Activated CD4-positive, CD25-positive, alpha-beta regulatory T cell treated with anti-CD3 and anti-CD28 coated beads, Interleukin-2, amount 50 U/mL, for 24 hours (primary cell): ENCODE data around the gene AP1M2.
"Not testable (repeated sequence)": the region's sequence is repeated elsewhere in the genome, so short reads cannot be mapped to it uniquely, and the experiment has no call there.

Experiments used
- ATAC-seq, 2 donors: fragments of 150-1000 bp; cut with Tn5 transposase; one replicate each; pipeline ENCODE4 v1.10.0; 2021; ENCODE audit warnings: mild to moderate bottlenecking in 1 of 2, moderate library complexity in 1 of 2

Gene AP1M2

GRCh38 chr19:10562609-10563008 lies 24.5 kb downstream of the AP1M2 start:
- ATAC-seq, result no peak

- no peak for ATAC-seq
These were observed 27.0 kb downstream of the AP1M2 start for GRCh38 chr19:10560154-10560553.

GRCh38 chr19:10557603-10558197 lies 29.4 kb downstream of the AP1M2 start:
- no peak for ATAC-seq

- ATAC-seq, result no peak
These were observed 31.5 kb downstream of the AP1M2 start for GRCh38 chr19:10555610-10555973.

DNA sequence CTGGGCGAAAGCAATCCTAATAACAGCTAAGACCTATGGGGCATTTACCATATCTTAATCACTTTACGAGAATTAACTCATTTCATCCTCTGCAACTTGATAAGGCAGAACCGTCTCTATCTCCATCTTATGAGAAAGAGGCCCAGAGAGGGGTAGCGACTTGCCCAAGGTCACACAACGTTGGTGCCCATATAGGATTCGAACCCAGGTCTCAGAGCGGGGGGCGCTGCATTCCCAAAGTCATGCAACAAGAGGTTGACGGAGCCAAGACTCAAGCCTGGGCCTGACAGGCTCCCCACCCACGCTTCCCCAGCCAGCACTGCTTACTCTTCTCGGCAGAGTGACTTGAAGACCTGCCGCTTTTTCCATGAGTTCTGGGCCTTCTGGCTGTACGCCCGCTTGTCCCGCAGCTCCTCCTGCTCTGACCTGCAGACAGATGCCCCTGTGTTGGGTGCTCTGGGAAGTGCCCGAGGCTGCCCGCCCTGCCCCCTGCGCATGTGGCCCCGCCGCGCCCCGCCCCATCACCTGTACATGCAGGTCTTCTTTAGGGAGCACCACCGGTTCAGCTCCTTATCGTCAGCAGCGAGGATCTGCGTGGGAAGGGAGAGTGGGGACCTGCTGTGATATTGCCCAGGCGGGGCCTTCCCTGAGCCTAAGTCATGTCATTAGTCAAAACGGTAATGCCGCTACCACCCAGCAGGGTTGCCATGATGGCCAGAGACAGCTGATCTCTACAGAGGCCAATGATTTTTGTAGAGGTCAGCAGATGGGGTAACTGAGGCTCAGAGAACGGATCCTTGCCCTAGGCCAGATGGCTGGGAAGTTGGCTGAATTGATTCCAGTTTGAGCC lies 32.1 kb downstream of the AP1M2 start:
- no peak for ATAC-seq

GRCh38 chr19:10553943-10554381 lies 33.1 kb downstream of the AP1M2 start:
- peak; percentile 51 to 60 for ATAC-seq

DNA sequence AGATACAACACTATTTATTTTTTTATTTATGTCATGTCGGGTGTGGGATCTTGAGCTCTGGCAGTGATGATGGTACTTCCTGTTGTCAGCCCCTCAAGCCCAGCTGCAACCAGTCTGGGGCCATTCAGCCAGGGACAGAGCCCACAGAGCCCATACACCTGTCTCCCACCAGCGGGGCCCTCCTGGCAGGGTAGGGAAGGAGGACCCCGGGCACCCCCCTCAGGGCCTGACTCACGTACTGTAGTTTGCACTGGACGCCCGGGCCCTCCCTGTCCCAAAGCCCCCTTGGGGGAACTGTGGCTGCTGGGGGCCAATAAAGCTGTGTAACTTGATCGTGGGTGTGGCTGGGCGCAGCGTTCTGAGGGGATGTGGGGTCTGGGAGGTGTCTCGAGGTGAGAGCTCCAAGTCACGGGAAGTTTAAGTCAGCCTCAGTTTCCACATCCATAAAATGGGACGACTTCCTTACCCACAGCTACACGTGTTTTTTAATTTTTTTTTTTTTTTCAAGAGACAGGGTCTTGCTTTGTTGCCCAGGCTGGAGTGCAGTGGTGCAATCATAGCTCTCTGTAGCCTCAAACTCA lies 33.9 kb downstream of the AP1M2 start:
- no peak for ATAC-seq

DNA sequence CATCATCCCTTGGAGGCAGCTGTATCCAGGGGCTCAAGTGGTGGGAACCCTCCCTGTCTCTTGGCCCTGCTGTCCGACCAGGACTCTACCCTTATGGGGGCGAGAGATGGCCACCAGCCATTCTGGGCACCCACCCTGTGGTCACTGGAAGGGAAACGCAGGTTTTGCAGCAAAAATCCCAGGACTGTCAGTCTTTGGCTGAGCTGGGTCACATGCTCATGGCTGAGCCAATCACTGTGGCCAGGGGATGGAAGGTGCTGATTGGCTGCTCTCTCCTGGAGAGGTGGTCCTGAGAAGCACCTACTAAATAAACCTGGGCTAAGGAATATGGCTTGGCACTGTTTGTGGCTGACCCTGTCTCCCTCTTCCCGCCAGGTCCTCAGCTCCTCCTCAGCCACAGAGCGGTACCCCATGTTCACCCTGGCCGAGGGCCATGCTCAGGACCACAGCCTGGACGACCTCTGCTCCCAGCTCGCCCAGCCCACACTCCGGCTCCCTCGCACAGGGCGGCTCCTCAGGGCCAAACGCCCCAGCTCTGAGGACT lies 34.5 kb downstream of the AP1M2 start:
- peak; percentile 53 to 60 for ATAC-seq

GRCh38 chr19:10551698-10552301 lies 35.3 kb downstream of the AP1M2 start:
- peak in 1 of 2 donors; percentile 36 for ATAC-seq

DNA sequence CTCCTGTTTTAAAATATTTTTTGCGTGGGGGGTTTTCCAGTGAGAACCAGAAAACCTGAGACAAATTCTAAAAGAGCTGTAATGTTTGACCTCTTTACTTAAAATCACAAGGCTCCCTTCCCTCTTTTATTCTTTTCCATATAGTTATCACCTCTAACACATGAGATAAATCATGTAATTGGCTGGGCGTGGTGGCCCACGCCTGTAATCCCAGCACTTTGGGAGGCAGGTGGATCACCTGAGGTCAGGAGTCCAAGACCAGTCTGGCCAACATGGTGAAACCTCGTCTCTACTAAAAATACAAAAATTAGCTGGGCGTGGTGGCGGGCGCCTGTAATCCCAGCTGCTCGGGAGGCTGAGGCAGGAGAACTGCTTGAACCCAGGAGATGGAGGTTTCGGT lies 36.1 kb downstream of the AP1M2 start:
- ATAC-seq, result not testable (repeated sequence)

DNA sequence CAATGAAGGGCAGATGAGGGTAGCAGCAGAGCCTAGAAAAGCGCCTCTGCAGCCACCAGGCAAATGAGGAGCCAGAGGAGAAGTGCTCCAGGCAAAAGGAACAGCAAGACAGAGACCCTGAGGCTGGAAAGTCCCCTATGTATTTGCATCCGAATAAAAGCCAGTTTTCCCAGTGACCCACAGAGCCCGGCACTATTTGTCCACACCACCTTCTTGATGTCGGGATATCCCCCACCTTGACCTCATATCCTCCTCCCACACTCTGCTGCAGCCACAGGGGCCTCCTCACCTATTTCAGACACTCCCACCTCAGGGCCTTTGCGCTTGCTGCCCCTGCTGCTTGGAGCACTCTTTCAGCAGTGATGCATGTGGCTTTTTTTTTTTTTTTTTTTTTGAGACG lies 36.8 kb downstream of the AP1M2 start:
- ATAC-seq, result no peak

DNA sequence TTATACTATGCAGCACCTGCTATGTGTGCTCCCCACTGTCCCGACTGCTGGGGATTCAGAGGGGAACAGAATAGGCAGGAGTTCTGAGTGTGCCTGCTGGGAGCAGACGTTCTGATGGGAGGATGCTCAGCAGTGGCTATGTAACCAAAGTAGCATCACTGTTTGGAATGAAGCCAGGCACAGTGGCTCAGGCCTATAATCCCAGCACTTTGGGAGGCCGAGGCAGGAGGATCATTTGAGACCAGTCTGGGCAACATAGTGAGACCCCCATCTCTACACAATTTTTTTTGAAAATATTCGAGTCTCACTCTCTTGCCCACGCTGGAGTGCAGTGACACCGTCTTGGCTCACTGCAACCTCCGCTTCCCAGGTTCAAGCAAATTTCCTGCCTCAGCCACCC lies 37.4 kb downstream of the AP1M2 start:
- ATAC-seq, result no peak

DNA sequence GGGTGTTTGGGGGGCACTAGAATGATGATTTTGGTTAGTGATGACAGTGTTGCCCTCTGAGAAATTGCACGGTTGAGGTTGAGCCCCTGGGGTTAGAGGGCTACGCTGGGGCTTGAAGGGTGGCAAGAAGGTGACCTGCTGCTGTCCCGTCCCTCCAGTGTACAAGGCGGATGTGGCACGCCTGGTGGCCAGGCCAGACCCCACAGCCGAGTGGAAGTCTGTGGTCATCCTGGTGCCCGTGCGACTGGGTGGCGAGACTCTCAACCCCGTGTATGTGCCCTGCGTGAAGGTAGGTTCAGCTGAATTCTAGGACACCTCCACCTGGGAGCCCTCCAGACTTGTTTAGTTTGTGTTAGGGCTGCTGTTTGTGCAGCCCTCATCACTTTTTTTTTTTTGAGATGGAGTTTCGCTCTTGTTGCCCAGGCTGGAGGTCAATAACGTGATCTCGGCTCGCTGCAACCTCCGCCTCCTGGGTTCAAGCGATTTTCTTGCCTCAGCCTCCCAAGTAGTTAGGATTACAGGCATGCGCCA lies 38.3 kb downstream of the AP1M2 start:
- no peak for ATAC-seq

DNA sequence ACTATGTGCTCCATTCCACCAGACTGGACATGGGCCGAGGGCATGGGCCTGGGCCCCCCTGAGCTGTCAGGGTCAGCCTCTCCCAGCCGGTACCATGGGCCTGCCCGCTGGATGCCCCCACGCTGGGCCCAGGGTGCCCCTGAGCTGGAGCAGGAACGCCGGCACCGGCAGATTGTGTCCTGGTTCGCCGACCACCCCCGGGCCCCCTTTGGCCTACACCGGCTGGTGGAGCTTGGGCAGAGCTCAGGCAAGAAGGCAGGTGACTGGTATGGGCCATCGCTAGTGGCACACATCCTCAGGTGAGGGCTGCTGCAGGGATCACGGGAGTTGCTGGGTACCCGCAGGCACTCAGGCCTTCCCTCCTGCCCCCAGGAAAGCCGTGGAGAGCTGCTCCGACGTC lies 40.3 kb downstream of the AP1M2 start:
- ATAC-seq, result no peak

GRCh38 chr19:10544753-10545251 lies 42.3 kb downstream of the AP1M2 start:
- no peak for ATAC-seq

DNA sequence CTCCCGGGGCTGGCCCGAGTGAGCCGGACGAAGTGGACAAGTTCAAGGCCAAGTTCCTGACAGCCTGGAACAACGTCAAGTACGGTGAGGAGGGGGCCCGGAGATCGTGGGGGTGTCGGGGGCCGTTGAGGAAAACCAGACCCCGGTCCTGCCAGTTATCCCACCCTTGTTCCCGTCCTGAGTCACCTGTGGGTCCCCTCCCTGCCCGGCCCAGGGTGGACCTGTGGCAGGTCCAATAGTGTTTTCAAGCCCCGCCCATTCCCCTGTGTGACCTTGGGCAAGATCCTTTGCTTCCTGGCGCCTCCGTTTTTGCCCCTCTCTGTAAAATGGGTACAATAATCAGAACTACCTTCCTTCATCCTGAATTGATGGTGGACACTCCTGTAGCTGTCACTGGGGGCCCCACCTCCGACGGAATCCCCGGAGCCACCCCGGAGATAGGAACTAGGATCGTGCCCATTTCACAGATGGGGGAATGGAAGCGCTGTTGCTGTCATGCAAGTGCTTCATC lies 42.8 kb downstream of the AP1M2 start:
- peak in 1 of 2 donors; percentile 16 for ATAC-seq

GRCh38 chr19:10543420-10544241 lies 43.5 kb downstream of the AP1M2 start, which contains the start of gene ATG4D:
Gene ATG4D (plus strand): TSS chr19:10543904. CDS start chr19:10544091, 187 bp downstream.
- peak; percentile 87 to 88 for ATAC-seq

DNA sequence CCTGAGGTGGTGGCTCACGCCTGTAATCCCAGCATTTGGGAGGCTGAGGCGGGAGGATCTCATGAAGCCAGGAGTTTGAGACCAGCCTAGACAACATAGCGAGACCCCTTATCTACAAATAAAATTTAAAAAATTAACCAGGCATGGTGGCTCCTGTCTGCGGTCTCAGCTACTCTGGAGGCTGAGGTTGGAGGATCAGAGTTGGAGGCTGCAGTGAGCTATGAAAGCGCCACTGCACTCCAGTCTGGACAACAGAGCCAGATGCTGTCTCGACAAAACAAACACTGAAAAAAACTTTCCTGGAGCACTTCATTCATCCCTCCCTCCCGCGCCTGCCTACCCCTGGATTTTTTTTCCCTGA lies 44.1 kb downstream of the AP1M2 start:
- no peak for ATAC-seq

DNA sequence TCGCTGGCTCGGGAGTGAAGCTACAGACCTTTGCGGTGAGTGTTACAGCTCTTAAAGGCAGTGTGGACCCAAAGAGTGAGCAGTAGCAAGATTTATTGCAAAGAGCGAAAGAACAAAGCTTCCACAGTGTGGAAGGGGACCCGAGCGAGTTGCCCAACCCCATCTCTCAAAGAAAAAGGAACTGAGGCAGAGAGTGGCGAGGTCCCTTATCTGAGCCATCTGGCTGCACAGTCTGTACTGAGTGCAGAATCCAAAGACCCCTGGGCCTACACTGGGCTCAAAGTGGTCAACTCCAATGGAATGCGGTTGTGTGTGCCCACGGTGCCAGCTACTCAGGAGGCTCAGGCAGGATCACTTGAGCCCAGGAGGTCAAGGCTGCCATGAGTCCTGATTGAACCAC lies 48.1 kb downstream of the AP1M2 start:
- ATAC-seq, result not testable (repeated sequence)

DNA sequence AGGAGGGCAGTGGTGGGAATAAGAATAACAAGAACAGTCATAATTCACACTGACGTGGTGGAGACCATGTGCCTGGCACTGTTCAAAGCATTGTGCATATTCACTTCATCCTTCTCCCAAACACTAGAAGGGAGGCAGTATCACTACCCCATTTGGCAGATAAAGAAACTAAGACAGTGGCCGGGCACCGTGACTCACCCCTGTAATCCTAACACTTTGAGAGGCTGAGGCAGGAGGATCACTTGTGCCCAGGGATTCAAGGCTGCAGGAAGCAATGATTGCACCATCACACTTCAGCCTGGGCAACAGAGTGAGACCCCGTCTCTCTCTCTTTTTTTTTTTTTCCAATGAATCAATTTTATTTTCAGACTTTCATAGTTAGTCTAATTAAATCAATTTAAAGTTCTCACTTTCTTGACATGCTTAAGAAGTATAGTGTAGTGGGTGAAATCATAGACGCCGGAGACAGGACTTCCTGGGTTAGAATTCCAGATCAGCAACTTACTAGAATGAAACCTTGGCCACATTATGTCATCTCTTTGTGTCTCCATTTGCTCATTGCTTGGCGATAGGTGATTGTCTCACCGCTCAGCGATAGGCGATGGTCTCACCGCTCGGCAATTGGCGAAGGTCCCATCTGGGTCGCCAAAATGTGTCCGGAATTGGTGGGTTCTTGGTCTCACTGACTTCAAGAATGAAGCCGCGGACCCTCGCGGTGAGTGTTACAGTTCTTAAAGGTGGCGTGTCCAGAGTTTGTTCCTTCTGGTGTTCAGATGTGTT lies 48.7 kb downstream of the AP1M2 start:
- no peak for ATAC-seq

GRCh38 chr19:10537668-10538067 lies 49.4 kb downstream of the AP1M2 start:
- ATAC-seq, result no peak
